Fibroblast of peridontal ligament (primary cell): ENCODE data around the gene ZNF680.
"Not testable (repeated sequence)": the region's sequence is repeated elsewhere in the genome, so short reads cannot be mapped to it uniquely, and the experiment has no call there.

ENCODE experiments used
- DNase-seq: peaks from one replicate; pipeline ENCODE4 v3.0.0-alpha.2; 2010; ENCODE audit errors: extremely low read depth

ZNF680 gene

GRCh38 chr7:64557601-64558322 is 5.1 kb downstream of the ZNF680 start:
- DNase-seq, result no peak

GRCh38 chr7:64555046-64555445 is 7.8 kb downstream of the ZNF680 start:
- DNase-seq, result peak; percentile 14

- not testable (repeated sequence) for DNase-seq
Measured at GRCh38 chr7:64554188-64554587, 8.7 kb downstream of the ZNF680 start.

- no peak for DNase-seq
Measured at GRCh38 chr7:64551375-64552142, 11.3 kb downstream of the ZNF680 start.

GRCh38 chr7:64544010-64544409 is 18.9 kb downstream of the ZNF680 start:
- no peak for DNase-seq

GRCh38 chr7:64541438-64542359 is 21.2 kb downstream of the ZNF680 start:
- peak; percentile 71 for DNase-seq

GRCh38 chr7:64533756-64534155 is 29.1 kb downstream of the ZNF680 start:
- no peak for DNase-seq

GRCh38 chr7:64528770-64529169 is 34.1 kb downstream of the ZNF680 start:
- DNase-seq, result no peak

GRCh38 chr7:64521409-64521984 is 41.4 kb downstream of the ZNF680 start:
- no peak for DNase-seq

GRCh38 chr7:64516451-64516850 is 46.4 kb downstream of the ZNF680 start:
- no peak for DNase-seq

- peak; percentile 35 for DNase-seq
Measured at GRCh38 chr7:64515781-64516180, 47.1 kb downstream of the ZNF680 start.

- DNase-seq, result no peak
Measured at GRCh38 chr7:64515330-64515729, 47.5 kb downstream of the ZNF680 start.

GRCh38 chr7:64509583-64509982 is 53.3 kb downstream of the ZNF680 start:
- DNase-seq, result no peak

- DNase-seq, result no peak
Measured at GRCh38 chr7:64504581-64505120, 58.2 kb downstream of the ZNF680 start.

GRCh38 chr7:64498270-64498669 is 64.6 kb downstream of the ZNF680 start:
- no peak for DNase-seq

GRCh38 chr7:64494912-64495461 is 67.9 kb downstream of the ZNF680 start:
- DNase-seq, result no peak

GRCh38 chr7:64485623-64486022 is 77.2 kb downstream of the ZNF680 start:
- DNase-seq, result no peak
